Vagina (tissue), 2 donors: ENCODE measurements around the gene FRMD4A.

Experiments
- POLR2A ChIP-seq, 2 donors: fragments of 450-650 bp; IDR thresholded peaks; one replicate each; pipeline ENCODE4 v1.6.1; 2017; ENCODE audit warnings: antibody characterized with exemption in 2 of 2, mild to moderate bottlenecking in 2 of 2, moderate library complexity in 2 of 2
- TF ChIP-seq, protein P1 (sequence below), 3 experiments: fragments of 450-650 bp in 2 of 3; fragments of 200-600 bp in 1 of 3; sonication (generic) in 1 of 3; IDR thresholded peaks; one replicate each; pipeline ENCODE4 v1.5.1; 2017 to 2019; ENCODE audit warnings: antibody characterized with exemption in 3 of 3, mild to moderate bottlenecking in 2 of 3, moderate library complexity in 2 of 3

DNA sequence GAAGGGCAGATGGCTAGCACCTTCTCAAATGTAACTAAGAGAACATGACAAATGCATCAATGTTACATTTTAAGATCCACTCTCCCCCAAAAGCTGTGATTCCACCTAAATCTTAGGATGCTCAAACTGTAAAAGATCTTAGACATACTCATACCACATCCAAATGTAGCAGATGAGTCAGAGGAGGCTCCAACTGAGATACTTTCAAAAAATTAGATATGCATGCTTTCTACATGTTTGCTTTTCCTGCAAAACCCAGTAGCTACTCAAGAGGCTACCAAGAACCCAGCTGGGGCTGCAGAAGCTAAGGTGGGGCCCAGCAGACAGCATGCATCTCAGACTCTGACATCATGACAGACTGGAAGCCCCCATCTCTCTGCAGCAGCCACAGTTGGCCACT is 31.4 kb upstream of the FRMD4A start:
- TF ChIP-seq, protein P1, sequence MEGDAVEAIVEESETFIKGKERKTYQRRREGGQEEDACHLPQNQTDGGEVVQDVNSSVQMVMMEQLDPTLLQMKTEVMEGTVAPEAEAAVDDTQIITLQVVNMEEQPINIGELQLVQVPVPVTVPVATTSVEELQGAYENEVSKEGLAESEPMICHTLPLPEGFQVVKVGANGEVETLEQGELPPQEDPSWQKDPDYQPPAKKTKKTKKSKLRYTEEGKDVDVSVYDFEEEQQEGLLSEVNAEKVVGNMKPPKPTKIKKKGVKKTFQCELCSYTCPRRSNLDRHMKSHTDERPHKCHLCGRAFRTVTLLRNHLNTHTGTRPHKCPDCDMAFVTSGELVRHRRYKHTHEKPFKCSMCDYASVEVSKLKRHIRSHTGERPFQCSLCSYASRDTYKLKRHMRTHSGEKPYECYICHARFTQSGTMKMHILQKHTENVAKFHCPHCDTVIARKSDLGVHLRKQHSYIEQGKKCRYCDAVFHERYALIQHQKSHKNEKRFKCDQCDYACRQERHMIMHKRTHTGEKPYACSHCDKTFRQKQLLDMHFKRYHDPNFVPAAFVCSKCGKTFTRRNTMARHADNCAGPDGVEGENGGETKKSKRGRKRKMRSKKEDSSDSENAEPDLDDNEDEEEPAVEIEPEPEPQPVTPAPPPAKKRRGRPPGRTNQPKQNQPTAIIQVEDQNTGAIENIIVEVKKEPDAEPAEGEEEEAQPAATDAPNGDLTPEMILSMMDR (IDR thresholded peaks at IDR 0.05), result no peak
- TF ChIP-seq POLR2A (IDR thresholded peaks at IDR 0.05), result no peak
